Measurements from ENCODE around the gene LEO1.

Gene LEO1

GRCh38 chr15:51931016-51931415, 40.6 kb downstream of the LEO1 start:
- no peaks in the 10 kb centered on the region for H3K79me2 ChIP-seq (ENCODE audit: control insufficient read depth, insufficient read depth, low read length, unreplicated experiment)
- no peaks in the 10 kb centered on the region for H3K4me1 ChIP-seq (ENCODE audit: control insufficient read depth, insufficient read depth, low read length, unreplicated experiment)
- no peak overlapping the region for H3K4me3 ChIP-seq (ENCODE audit: low read depth, low read length)
- H3K36me3 ChIP-seq (ENCODE audit: insufficient read depth, low read length), result peaks cover 13% of the 10 kb centered on the region
- no peak overlapping the region for H3K27ac ChIP-seq (ENCODE audit: low read depth, low read length)
- H2AFZ ChIP-seq (ENCODE audit: low read length, unreplicated experiment), result no peak overlapping the region
- H3K27me3 ChIP-seq (ENCODE audit: insufficient read depth, low read length), result no peaks in the 10 kb centered on the region

DNA sequence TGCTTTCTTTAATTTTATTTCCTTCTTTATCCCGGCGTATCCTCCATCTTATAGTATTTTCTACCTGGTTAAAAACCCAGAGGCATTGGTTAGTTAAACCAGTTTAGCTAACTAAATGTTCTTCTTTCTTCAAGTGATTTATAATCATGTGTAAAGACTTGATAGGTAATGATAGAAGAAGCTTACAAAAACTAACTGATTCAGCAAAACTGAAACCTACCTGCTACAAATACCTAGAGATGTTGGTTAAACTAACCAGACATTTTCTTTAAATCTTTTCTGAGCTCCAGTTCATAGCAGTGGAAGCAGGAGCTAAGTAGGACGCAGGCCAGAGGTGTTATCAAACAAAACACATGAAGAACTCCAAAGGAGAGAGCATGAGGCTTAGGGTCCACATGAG, 44.8 kb downstream of the LEO1 start:
- Histone ChIP-seq H3K27ac (ENCODE audit: low read depth, low read length) (no peak overlapping the region), H3K4me3 (ENCODE audit: low read depth, low read length) (no peak overlapping the region), H3K4me1 (ENCODE audit: control insufficient read depth, insufficient read depth, low read length, unreplicated experiment) (no peaks in the 10 kb centered on the region), H3K27me3 (ENCODE audit: insufficient read depth, low read length) (no peaks in the 10 kb centered on the region), H3K36me3 (ENCODE audit: insufficient read depth, low read length) (peaks cover 13% of the 10 kb centered on the region), H3K79me2 (ENCODE audit: control insufficient read depth, insufficient read depth, low read length, unreplicated experiment) (no peaks in the 10 kb centered on the region), H2AFZ (ENCODE audit: low read length, unreplicated experiment) (no peak overlapping the region)

DNA sequence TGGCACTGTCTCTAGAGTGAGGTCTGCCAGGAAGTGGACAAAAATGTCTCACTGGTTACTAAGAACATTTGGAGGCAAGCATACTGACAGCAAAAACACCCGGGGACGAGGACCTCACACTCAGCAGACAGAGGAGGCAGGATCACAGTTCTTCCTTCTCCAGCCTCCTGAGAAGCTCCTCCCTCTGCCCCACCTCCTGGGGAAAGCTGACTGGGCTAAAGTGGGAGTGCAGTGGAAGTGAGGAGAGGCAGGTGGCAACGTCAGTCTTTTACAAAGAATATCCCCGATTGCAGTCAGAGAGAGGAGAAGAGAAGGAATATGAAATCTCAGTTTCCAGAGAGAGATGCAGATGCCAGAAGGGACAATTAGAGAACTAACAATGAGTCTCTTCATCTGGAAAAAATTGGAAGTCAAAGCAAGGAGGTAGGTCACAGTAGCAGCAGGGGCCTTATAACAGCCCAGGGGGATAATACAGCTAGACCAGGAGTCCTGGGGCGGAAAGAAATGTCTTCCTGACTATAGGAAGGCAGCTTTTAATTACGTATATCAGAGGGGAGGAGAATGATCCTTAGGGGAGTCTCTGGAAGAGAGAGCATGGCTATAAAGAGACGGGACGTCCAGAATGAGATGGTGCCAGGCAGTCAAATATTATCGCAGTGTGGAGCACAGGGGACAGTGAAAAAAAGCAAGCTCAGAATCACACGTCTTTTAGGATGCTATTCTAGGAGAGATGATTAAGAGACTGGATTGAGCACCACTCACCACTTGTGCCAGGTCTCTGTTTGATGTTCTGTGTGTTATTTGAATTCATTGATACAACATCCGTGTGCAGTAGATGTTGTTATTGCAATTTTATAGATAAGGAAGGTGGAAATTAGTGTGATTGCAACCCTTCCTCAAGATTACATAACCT, 47.2 kb downstream of the LEO1 start:
- Histone ChIP-seq H3K27ac (ENCODE audit: low read depth, low read length) (no peak overlapping the region), H2AFZ (ENCODE audit: low read length, unreplicated experiment) (no peak overlapping the region), H3K27me3 (ENCODE audit: insufficient read depth, low read length) (no peaks in the 10 kb centered on the region), H3K36me3 (ENCODE audit: insufficient read depth, low read length) (peaks cover 16% of the 10 kb centered on the region), H3K4me3 (ENCODE audit: low read depth, low read length) (no peak overlapping the region), H3K4me1 (ENCODE audit: control insufficient read depth, insufficient read depth, low read length, unreplicated experiment) (no peaks in the 10 kb centered on the region), H3K79me2 (ENCODE audit: control insufficient read depth, insufficient read depth, low read length, unreplicated experiment) (no peaks in the 10 kb centered on the region)

DNA sequence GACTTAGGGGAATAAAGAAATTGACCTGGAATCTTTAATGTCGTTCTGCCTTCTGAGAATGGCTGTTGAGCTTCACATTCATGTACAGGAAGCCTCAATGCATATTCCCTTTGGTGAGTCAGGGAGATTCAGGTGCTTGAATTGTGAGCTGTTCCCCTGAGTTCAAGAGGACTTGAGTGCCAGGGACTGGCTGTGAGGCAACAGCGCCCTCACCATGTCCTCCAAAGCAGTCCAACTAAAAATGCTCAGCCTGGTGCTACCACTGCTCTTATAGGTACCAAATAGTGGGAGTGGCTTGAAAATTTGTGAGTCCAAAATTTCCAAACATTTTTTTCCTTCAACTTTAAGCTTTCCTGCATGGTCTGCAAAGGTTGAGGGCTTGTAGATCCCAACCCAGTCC, 54.1 kb downstream of the LEO1 start:
- Histone ChIP-seq H3K4me3 (ENCODE audit: low read depth, low read length) (no peak overlapping the region), H3K27ac (ENCODE audit: low read depth, low read length) (no peak overlapping the region), H3K36me3 (ENCODE audit: insufficient read depth, low read length) (peaks cover 24% of the 10 kb centered on the region), H3K4me1 (ENCODE audit: control insufficient read depth, insufficient read depth, low read length, unreplicated experiment) (no peaks in the 10 kb centered on the region), H3K79me2 (ENCODE audit: control insufficient read depth, insufficient read depth, low read length, unreplicated experiment) (no peaks in the 10 kb centered on the region), H3K27me3 (ENCODE audit: insufficient read depth, low read length) (no peaks in the 10 kb centered on the region), H2AFZ (ENCODE audit: low read length, unreplicated experiment) (no peak overlapping the region)

GRCh38 chr15:51912528-51912927, 59.0 kb downstream of the LEO1 start:
- no peaks in the 10 kb centered on the region for H3K27me3 ChIP-seq (ENCODE audit: insufficient read depth, low read length)
- no peak overlapping the region for H2AFZ ChIP-seq (ENCODE audit: low read length, unreplicated experiment)
- no peak overlapping the region for H3K27ac ChIP-seq (ENCODE audit: low read depth, low read length)
- peaks cover 35% of the 10 kb centered on the region for H3K36me3 ChIP-seq (ENCODE audit: insufficient read depth, low read length)
- H3K4me1 ChIP-seq (ENCODE audit: control insufficient read depth, insufficient read depth, low read length, unreplicated experiment), result peaks cover 11% of the 10 kb centered on the region
- no peak overlapping the region for H3K4me3 ChIP-seq (ENCODE audit: low read depth, low read length)
- no peaks in the 10 kb centered on the region for H3K79me2 ChIP-seq (ENCODE audit: control insufficient read depth, insufficient read depth, low read length, unreplicated experiment)

- Histone ChIP-seq H3K36me3 (ENCODE audit: insufficient read depth, low read length) (peaks cover 27% of the 10 kb centered on the region), H3K4me3 (ENCODE audit: low read depth, low read length) (no peak overlapping the region), H3K27me3 (ENCODE audit: insufficient read depth, low read length) (no peaks in the 10 kb centered on the region), H3K27ac (ENCODE audit: low read depth, low read length) (no peak overlapping the region), H2AFZ (ENCODE audit: low read length, unreplicated experiment) (no peak overlapping the region), H3K4me1 (ENCODE audit: control insufficient read depth, insufficient read depth, low read length, unreplicated experiment) (peaks cover 17% of the 10 kb centered on the region), H3K79me2 (ENCODE audit: control insufficient read depth, insufficient read depth, low read length, unreplicated experiment) (no peaks in the 10 kb centered on the region)
Observed at GRCh38 chr15:51909584-51909983, 62.0 kb downstream of the LEO1 start.

DNA sequence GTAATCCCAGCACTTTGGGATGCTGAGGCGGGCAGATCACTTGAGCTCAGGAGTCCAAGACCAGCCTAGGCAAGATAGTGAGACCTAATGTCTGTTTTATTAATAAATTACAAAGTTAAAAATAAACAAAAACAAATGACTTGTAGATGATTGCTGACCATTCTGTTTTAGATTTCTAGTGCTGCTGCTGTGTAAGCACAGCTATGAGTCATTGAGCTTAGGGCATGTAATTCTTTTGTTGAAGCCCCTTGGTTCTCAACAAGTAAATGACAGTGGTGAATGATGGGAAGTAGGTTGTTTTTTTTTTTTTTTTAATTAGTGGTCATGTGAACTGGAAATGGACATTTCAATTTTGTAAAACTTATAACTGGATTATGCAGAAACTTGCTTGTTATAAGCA, 63.3 kb downstream of the LEO1 start:
- Histone ChIP-seq H3K4me3 (ENCODE audit: low read depth, low read length) (no peak overlapping the region), H3K27me3 (ENCODE audit: insufficient read depth, low read length) (no peaks in the 10 kb centered on the region), H2AFZ (ENCODE audit: low read length, unreplicated experiment) (no peak overlapping the region), H3K27ac (ENCODE audit: low read depth, low read length) (no peak overlapping the region), H3K4me1 (ENCODE audit: control insufficient read depth, insufficient read depth, low read length, unreplicated experiment) (peaks cover 17% of the 10 kb centered on the region), H3K79me2 (ENCODE audit: control insufficient read depth, insufficient read depth, low read length, unreplicated experiment) (no peaks in the 10 kb centered on the region), H3K36me3 (ENCODE audit: insufficient read depth, low read length) (peaks cover 30% of the 10 kb centered on the region)

DNA sequence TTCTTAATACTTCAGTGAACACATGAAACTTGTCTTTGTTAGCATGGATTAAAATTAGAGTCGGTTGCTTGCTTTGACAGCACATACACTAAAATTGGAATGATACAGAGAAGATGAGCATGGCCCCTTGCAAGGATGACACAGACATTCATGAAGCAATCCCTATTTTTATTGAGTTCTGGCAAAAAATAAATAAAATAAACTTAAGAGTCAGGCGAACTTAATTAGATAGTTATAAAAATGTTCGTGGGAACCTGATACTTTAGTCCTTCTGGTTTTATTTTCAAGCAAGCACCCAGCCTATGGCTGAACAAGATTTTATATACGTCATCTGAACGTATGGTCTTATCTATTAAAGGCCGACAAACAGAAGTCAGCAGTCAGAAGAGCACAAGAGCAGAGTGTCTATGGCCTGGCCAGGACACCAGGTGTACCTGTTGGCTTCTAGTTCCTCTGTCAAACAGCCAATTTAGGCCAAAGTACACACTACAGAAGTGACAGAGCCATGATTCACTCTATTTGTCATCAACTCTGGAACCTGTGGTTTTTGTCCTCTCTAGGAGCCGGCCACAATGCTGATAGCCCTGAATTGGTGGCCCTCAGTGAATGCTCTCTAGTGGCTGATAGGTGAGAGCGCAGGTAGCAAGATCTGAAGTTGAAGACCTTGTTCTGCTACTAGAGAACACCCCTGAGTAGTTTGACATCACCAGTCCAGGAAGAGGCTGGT, 64.3 kb downstream of the LEO1 start:
- Histone ChIP-seq H3K36me3 (ENCODE audit: insufficient read depth, low read length) (peaks cover 28% of the 10 kb centered on the region), H3K27ac (ENCODE audit: low read depth, low read length) (no peak overlapping the region; the same call in 1 of the 2 replicates)

GRCh38 chr15:51904931-51905330, 66.6 kb downstream of the LEO1 start:
- H3K79me2 ChIP-seq (ENCODE audit: control insufficient read depth, insufficient read depth, low read length, unreplicated experiment), result no peaks in the 10 kb centered on the region
- no peak overlapping the region for H2AFZ ChIP-seq (ENCODE audit: low read length, unreplicated experiment)
- H3K27me3 ChIP-seq (ENCODE audit: insufficient read depth, low read length), result no peaks in the 10 kb centered on the region
- peaks cover 17% of the 10 kb centered on the region for H3K4me1 ChIP-seq (ENCODE audit: control insufficient read depth, insufficient read depth, low read length, unreplicated experiment)
- peaks cover 36% of the 10 kb centered on the region for H3K36me3 ChIP-seq (ENCODE audit: insufficient read depth, low read length)
- no peak overlapping the region for H3K27ac ChIP-seq (ENCODE audit: low read depth, low read length)
- no peak overlapping the region for H3K4me3 ChIP-seq (ENCODE audit: low read depth, low read length)

More for the DNA sequence above, 64.3 kb downstream of the LEO1 start:
- no peak overlapping the region for H2AFZ ChIP-seq (ENCODE audit: low read length, unreplicated experiment)
- H3K4me1 ChIP-seq (ENCODE audit: control insufficient read depth, insufficient read depth, low read length, unreplicated experiment), result peaks cover 17% of the 10 kb centered on the region
- H3K4me3 ChIP-seq (ENCODE audit: low read depth, low read length), result no peak overlapping the region
- no peaks in the 10 kb centered on the region for H3K79me2 ChIP-seq (ENCODE audit: control insufficient read depth, insufficient read depth, low read length, unreplicated experiment)
- no peaks in the 10 kb centered on the region for H3K27me3 ChIP-seq (ENCODE audit: insufficient read depth, low read length)

DNA sequence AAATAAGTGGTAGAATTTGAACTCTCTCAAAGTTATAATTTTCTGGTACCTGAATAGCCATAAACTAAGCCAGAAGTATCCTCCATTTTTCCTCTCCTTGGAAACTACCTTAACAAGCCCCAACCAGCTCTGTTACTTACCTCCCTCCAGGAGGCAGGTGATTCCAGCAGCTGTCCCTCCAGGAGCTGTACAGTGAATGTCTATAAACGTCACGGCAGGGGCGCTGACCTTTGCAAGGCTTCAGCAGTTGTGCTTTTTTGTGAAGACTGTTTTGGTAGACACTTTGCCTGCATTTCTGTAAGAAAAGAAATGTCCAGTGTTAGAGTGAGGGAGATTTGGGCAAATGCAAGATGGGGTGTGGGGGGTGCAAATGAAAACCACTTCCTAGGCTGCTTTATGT, 67.2 kb downstream of the LEO1 start:
- no peak overlapping the region for H2AFZ ChIP-seq (ENCODE audit: low read length, unreplicated experiment)
- H3K27me3 ChIP-seq (ENCODE audit: insufficient read depth, low read length), result no peaks in the 10 kb centered on the region
- H3K36me3 ChIP-seq (ENCODE audit: insufficient read depth, low read length), result peaks cover 38% of the 10 kb centered on the region
- H3K4me1 ChIP-seq (ENCODE audit: control insufficient read depth, insufficient read depth, low read length, unreplicated experiment), result peaks cover 17% of the 10 kb centered on the region
- H3K79me2 ChIP-seq (ENCODE audit: control insufficient read depth, insufficient read depth, low read length, unreplicated experiment), result no peaks in the 10 kb centered on the region
- no peak overlapping the region for H3K27ac ChIP-seq (ENCODE audit: low read depth, low read length)
- no peak overlapping the region for H3K4me3 ChIP-seq (ENCODE audit: low read depth, low read length)

- Histone ChIP-seq H2AFZ (ENCODE audit: low read length, unreplicated experiment) (no peak overlapping the region), H3K4me1 (ENCODE audit: control insufficient read depth, insufficient read depth, low read length, unreplicated experiment) (peaks cover 16% of the 10 kb centered on the region), H3K36me3 (ENCODE audit: insufficient read depth, low read length) (peaks cover 22% of the 10 kb centered on the region), H3K27me3 (ENCODE audit: insufficient read depth, low read length) (no peaks in the 10 kb centered on the region), H3K4me3 (ENCODE audit: low read depth, low read length) (no peak overlapping the region), H3K27ac (ENCODE audit: low read depth, low read length) (no peak overlapping the region), H3K79me2 (ENCODE audit: control insufficient read depth, insufficient read depth, low read length, unreplicated experiment) (peaks cover 20% of the 10 kb centered on the region)
Observed at GRCh38 chr15:51889486-51889885, 82.1 kb downstream of the LEO1 start.

All from ACC112 (cell line).